Endothelial cell of umbilical vein (primary cell): ENCODE measurements around the gene NDUFA12. TPM values are rescaled to one million over a fixed set of nuclear protein-coding genes. Genes with fewer than 3 reads are reported as not detected.
"Not testable (repeated sequence)": the region's sequence is repeated elsewhere in the genome, so short reads cannot be mapped to it uniquely, and the experiment has no call there.

Experiments
- BruUV-seq: library from RNA; stranded (reverse); fragments of 400-500 nt; replicated peaks from 2 replicates; lab custom pipeline; 2021; lab: Mats Ljungman, UMichigan
- CTCF ChIA-PET: fragments of 300-600, 350-600 bp; sonication (Branson Sonifier 250); formaldehyde crosslinking; loops from one replicate; lab custom pipeline; 2021; ENCODE audit warnings: antibody characterized with exemption, inconsistent platforms; lab: Charles Lee
- POLR2A ChIA-PET: fragments of 300-600, 350-600 bp; sonication (Branson Sonifier 250); formaldehyde crosslinking; loops from one replicate; lab custom pipeline; 2021; ENCODE audit warnings: antibody characterized with exemption, inconsistent platforms; lab: Charles Lee
- DNase-seq: peaks from one replicate; pipeline ENCODE4 v3.0.0-alpha.2; 2011; ENCODE audit warnings: low read depth, low spot score
- FAIRE-seq: peaks from 2 replicates; lab custom pipeline; 2011; peaks lifted over from hg19 to GRCh38; lab: Jason Lieb, UNC
- H2AFZ ChIP-seq: 2 replicates; pipeline ENCODE4 v1.6.0; 2012; ENCODE audit warnings: low read depth, low read length, control low read depth, inconsistent platforms
- H3K27ac ChIP-seq: 2 replicates; pipeline ENCODE4 v1.5.1; 2011; ENCODE audit warnings: low read depth, mild to moderate bottlenecking, control low read depth, low read length, moderate library complexity; ENCODE audit not compliant: insufficient read depth
- H3K27me3 ChIP-seq, 2 experiments: 2 replicates each; pipeline versions ENCODE4 v1.6.0 to v1.6.1; 2011; ENCODE audit warnings: low read length in 2 of 2, mixed read lengths in 1 of 2; ENCODE audit not compliant: control insufficient read depth in 2 of 2, insufficient read depth in 2 of 2
- H3K36me3 ChIP-seq, 2 experiments: 2 replicates in 1 of 2; 3 replicates in 1 of 2; pipeline ENCODE4 v1.5.1; 2011; ENCODE audit warnings: low read length in 2 of 2, mild to moderate bottlenecking in 1 of 2, moderate library complexity in 1 of 2; ENCODE audit not compliant: control insufficient read depth in 2 of 2, insufficient read depth in 2 of 2; ENCODE audit errors: extremely low read depth in 1 of 2
- H3K4me1 ChIP-seq: 3 replicates; pipeline ENCODE4 v1.5.1; 2011; ENCODE audit warnings: mild to moderate bottlenecking, low read length; ENCODE audit not compliant: control insufficient read depth, insufficient read depth; ENCODE audit errors: extremely low read depth
- H3K4me2 ChIP-seq: 2 replicates; pipeline ENCODE4 v1.6.1; 2011; ENCODE audit warnings: low read length, control low read depth, mixed read lengths; ENCODE audit not compliant: insufficient read depth
- H3K4me3 ChIP-seq, 3 experiments: fragments of 200-600 bp in 1 of 3; sonication (generic), shearing (Covaris generic) in 1 of 3; replicated peaks in 1 of 3; 2 replicates each; pipeline ENCODE4 v1.5.1; 2011 to 2016; ENCODE audit warnings: control low read depth in 3 of 3, low read length in 3 of 3, mild to moderate bottlenecking in 2 of 3, inconsistent platforms in 1 of 3, low read depth in 1 of 3, moderate library complexity in 1 of 3; ENCODE audit not compliant: insufficient read depth in 1 of 3
- H3K79me2 ChIP-seq: 2 replicates; pipeline ENCODE4 v1.6.0; 2012; ENCODE audit warnings: low read length, inconsistent platforms; ENCODE audit not compliant: control insufficient read depth, insufficient read depth
- H3K9ac ChIP-seq: replicated peaks from 2 replicates; pipeline ENCODE3; 2011; ENCODE audit warnings: low read length, control low read depth; ENCODE audit not compliant: insufficient read depth; ENCODE audit errors: extremely low read depth
- H3K9me1 ChIP-seq: replicated peaks from 3 replicates; pipeline ENCODE4 v1.6.0; 2011; ENCODE audit warnings: mild to moderate bottlenecking, low read length; ENCODE audit not compliant: control insufficient read depth, insufficient read depth; ENCODE audit errors: extremely low read depth
- H3K9me3 ChIP-seq: replicated peaks from 2 replicates; pipeline ENCODE4 v1.5.1; 2012; ENCODE audit warnings: low read length, inconsistent platforms; ENCODE audit not compliant: control insufficient read depth, insufficient read depth
- H4K20me1 ChIP-seq: replicated peaks from 2 replicates; pipeline ENCODE3; 2011; ENCODE audit warnings: mild to moderate bottlenecking, low read length; ENCODE audit not compliant: control insufficient read depth, insufficient read depth; ENCODE audit errors: extremely low read depth
- EZH2 ChIP-seq: IDR thresholded peaks from 2 replicates; pipeline ENCODE4 v1.6.1; 2012; ENCODE audit warnings: borderline replicate concordance, low read depth, mild to moderate bottlenecking, moderate library complexity, low read length, inconsistent platforms; ENCODE audit not compliant: severe bottlenecking
- FOS ChIP-seq: IDR thresholded peaks from 2 replicates; pipeline ENCODE4 v1.6.1; 2011; ENCODE audit warnings: mild to moderate bottlenecking, low read length, moderate library complexity, borderline replicate concordance; ENCODE audit not compliant: insufficient read depth
- GATA2 ChIP-seq: IDR thresholded peaks from 2 replicates; pipeline ENCODE4 v1.7.0; 2011; ENCODE audit warnings: low read depth, mild to moderate bottlenecking, moderate library complexity, mixed read lengths, low read length; ENCODE audit not compliant: insufficient read length, insufficient read depth
- JUN ChIP-seq: IDR thresholded peaks from 2 replicates; pipeline ENCODE4 v1.6.1; 2011; ENCODE audit warnings: borderline replicate concordance, low read depth; ENCODE audit not compliant: insufficient read length, insufficient read depth
- MAX ChIP-seq: IDR thresholded peaks from 2 replicates; pipeline ENCODE4 v1.6.1; 2011; ENCODE audit not compliant: insufficient read depth, insufficient read length
- MYC ChIP-seq: IDR thresholded peaks from one replicate; pipeline ENCODE4 v1.6.1; 2011; ENCODE audit warnings: mild to moderate bottlenecking, low read depth, low read length
- POLR2A ChIP-seq: IDR thresholded peaks from 2 replicates; pipeline ENCODE4 v1.6.1; 2012; ENCODE audit warnings: low read depth, mild to moderate bottlenecking, control low read depth, low read length
- POLR2AphosphoS5 ChIP-seq: IDR thresholded peaks from 2 replicates; pipeline ENCODE4 v1.6.1; 2012; ENCODE audit warnings: low read depth, mild to moderate bottlenecking, control low read depth, low read length, moderate library complexity; ENCODE audit not compliant: insufficient read depth
- dilution Hi-C: fragments of 300-500 bp; cut with MboI; formaldehyde crosslinking; loops from one replicate; pipeline ENCODE4 v1.15.0; 2019; ENCODE audit warnings: low sequenced_read_pairs; ENCODE audit not compliant: extremely low pct_ligation_motif_present
- intact Hi-C: fragments of 100-400 bp; cut with micrococcal nuclease; formaldehyde crosslinking; loops from one replicate; pipeline ENCODE4 v1.10.0; 2022
- polyA plus RNA-seq, 4 experiments: library from polyadenylated mRNA; depleted of rRNA in 3 of 4; stranded (reverse) in 3 of 4; unstranded in 1 of 4; fragments of >200 nt; gene quantifications; 2 replicates each; pipeline versions ENCODE4 v1.2.1 to v1.2.3, GENCODE V29; 2011 to 2012; ENCODE audit warnings: missing spikeins in 1 of 4
- total RNA-seq: library from RNA; stranded (reverse); gene quantifications from 2 replicates; pipeline ENCODE4 v1.2.3, GENCODE V29; 2021
- TF ChIP-seq, protein P1 (sequence below), 2 donors: IDR thresholded peaks; 1 replicate in 1 of 2; 2 replicates in 1 of 2; pipeline ENCODE4 v1.5.1; 2011; ENCODE audit warnings: low read length in 2 of 2, mild to moderate bottlenecking in 2 of 2, moderate library complexity in 2 of 2, control low read depth in 1 of 2, inconsistent platforms in 1 of 2, low read depth in 1 of 2; ENCODE audit not compliant: insufficient read depth in 1 of 2; ENCODE audit errors: extremely low read depth in 1 of 2

NDUFA12 gene
- total and polyA plus RNA-seq, 2 donors (not counting 3 experiments of a cell fraction or from before 2014, with no cell fraction given): 126 to 184 TPM

DNA sequence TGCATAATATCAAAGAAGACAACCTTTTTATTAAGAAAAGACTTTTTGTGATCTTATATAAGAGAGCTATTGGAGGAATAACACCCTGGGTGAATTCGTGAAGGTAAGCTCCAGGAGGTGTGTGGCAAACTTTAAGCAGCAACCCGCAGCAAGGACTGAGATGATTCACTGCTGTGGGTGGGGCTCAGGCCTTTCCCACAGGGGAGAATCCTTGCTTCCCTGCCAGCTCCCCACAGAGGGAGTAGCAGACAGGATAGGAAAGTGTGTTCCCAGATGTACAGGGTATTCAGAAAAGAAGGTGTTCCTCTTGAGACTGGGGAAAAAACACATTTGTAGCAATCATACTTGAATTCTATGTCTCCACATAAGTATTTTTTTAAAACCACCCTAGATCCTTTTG is 9.2 kb downstream of the NDUFA12 start:
- intact Hi-C loops (no loop called here), dilution Hi-C loops (no loop called here)
- ChIA-PET POLR2A (no interaction called here), CTCF (interaction anchor here (0.7 to 0.8 kb wide), 2 partner anchors 41 to 332 kb away, joined by 3 to 4 read pairs; no protein-coding TSS in a partner anchor)
- Histone ChIP-seq H3K9me3 (no peaks in the 10 kb centered on the region), H4K20me1 (no peaks in the 10 kb centered on the region), H3K9ac (no peak overlapping the region), H3K9me1 (no peaks in the 10 kb centered on the region), H3K27ac (no peak overlapping the region), H2AFZ (no peak overlapping the region), H3K4me2 (no peak overlapping the region), H3K4me3 (no peak overlapping the region), H3K4me1 (no peaks in the 10 kb centered on the region), H3K79me2 (peaks cover 21% of the 10 kb centered on the region), H3K27me3 (no peaks in the 10 kb centered on the region), H3K36me3 (peaks cover 2 to 5% of the 10 kb centered on the region in 2 experiments)
- no peak for FAIRE-seq
- TF ChIP-seq FOS: no peak
- TF ChIP-seq MAX: no peak
- no peak for TF ChIP-seq POLR2AphosphoS5
- no peak for TF ChIP-seq POLR2A
- no peak for TF ChIP-seq EZH2
- no peak for TF ChIP-seq JUN
- TF ChIP-seq MYC: no peak
- TF ChIP-seq GATA2: no peak
- TF ChIP-seq, protein P1, sequence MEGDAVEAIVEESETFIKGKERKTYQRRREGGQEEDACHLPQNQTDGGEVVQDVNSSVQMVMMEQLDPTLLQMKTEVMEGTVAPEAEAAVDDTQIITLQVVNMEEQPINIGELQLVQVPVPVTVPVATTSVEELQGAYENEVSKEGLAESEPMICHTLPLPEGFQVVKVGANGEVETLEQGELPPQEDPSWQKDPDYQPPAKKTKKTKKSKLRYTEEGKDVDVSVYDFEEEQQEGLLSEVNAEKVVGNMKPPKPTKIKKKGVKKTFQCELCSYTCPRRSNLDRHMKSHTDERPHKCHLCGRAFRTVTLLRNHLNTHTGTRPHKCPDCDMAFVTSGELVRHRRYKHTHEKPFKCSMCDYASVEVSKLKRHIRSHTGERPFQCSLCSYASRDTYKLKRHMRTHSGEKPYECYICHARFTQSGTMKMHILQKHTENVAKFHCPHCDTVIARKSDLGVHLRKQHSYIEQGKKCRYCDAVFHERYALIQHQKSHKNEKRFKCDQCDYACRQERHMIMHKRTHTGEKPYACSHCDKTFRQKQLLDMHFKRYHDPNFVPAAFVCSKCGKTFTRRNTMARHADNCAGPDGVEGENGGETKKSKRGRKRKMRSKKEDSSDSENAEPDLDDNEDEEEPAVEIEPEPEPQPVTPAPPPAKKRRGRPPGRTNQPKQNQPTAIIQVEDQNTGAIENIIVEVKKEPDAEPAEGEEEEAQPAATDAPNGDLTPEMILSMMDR (IDR thresholded peaks at IDR 0.05; ENCODE audit: extremely low read depth in 1 of 2, insufficient read depth in 1 of 2, low read depth in 1 of 2, low read length in 2 of 2): no peak
- BruUV-seq: no TSS peak
- DNase-seq: no peak

GRCh38 chr12:94993855-94994254 is 9.6 kb downstream of the NDUFA12 start:
- BruUV-seq, H3K36me3 ChIP-seq, H3K9me1 ChIP-seq, H3K4me1 ChIP-seq, H3K4me2 ChIP-seq, DNase-seq, H2AFZ ChIP-seq, FAIRE-seq, H3K27me3 ChIP-seq, intact Hi-C loops, H3K9me3 ChIP-seq, POLR2A ChIA-PET, H4K20me1 ChIP-seq, dilution Hi-C loops, H3K4me3 ChIP-seq, H3K27ac ChIP-seq, H3K9ac ChIP-seq: not testable (repeated sequence)
- CTCF ChIA-PET: interaction anchor here (0.7 to 0.8 kb wide), 2 partner anchors 42 to 332 kb away, joined by 3 to 4 read pairs; no protein-coding TSS in a partner anchor
- peaks cover 18% of the 10 kb centered on the region for H3K79me2 ChIP-seq
